K562 (cell line): ENCODE results near the gene CFAP70. TPM values are rescaled to one million over a fixed set of nuclear protein-coding genes. Genes with fewer than 3 reads are reported as not detected.

Experiments used
- ATAC-seq: fragments of 200-7000 bp; cut with Tn5 transposase; 3 replicates; pipeline ENCODE4 v1.9.1; 2020; ENCODE audit warnings: moderate library complexity
- BruUV-seq: library from RNA; stranded (reverse); fragments of 400-500 nt; replicated peaks from 2 replicates; lab custom pipeline; 2021; lab: Mats Ljungman, UMichigan
- CTCF ChIA-PET: fragments of 300-600 bp; formaldehyde crosslinking; extraction: SDS; loops from one replicate; lab custom pipeline; 2021; ENCODE audit warnings: low intra/inter-chr PET ratio; lab: Yijun Ruan, JAX
- POLR2A ChIA-PET: fragments of 300-600, 350-650 bp; sonication (Branson Sonifier 250); formaldehyde crosslinking; extraction: SDS; loops from one replicate; lab custom pipeline; 2021; ENCODE audit warnings: antibody characterized with exemption, inconsistent platforms; lab: Yijun Ruan, JAX
- DNase-seq, 4 experiments: peaks; one replicate each; pipeline versions ENCODE4 v3.0.0 to v3.0.0-alpha.2; 2011 to 2018; ENCODE audit warnings: low spot score in 3 of 4, mixed read lengths in 3 of 4; ENCODE audit errors: extremely low read depth in 1 of 4
- FAIRE-seq: peaks from 2 replicates; lab custom pipeline; 2011; peaks lifted over from hg19 to GRCh38; lab: Jason Lieb, UNC
- H2AFZ ChIP-seq: 2 replicates; pipeline ENCODE4 v1.6.0; 2011; ENCODE audit warnings: low read depth, low read length, control low read depth, inconsistent platforms
- H3K27ac ChIP-seq: fragments of 200-600 bp; 3 replicates; pipeline ENCODE4 v1.8.0; 2011; ENCODE audit warnings: low read depth, mild to moderate bottlenecking, control low read depth, inconsistent platforms, low read length, moderate library complexity, mixed read lengths; ENCODE audit errors: extremely low read depth
- H3K27me3 ChIP-seq, 2 experiments: fragments of 300-600 bp in 1 of 2; 2 replicates in 1 of 2; 3 replicates in 1 of 2; pipeline versions ENCODE4 v1.6.0 to v1.8.0; 2011; ENCODE audit warnings: inconsistent platforms in 2 of 2, low read length in 2 of 2, mild to moderate bottlenecking in 1 of 2, mixed read lengths in 1 of 2, moderate library complexity in 1 of 2; ENCODE audit not compliant: control insufficient read depth in 2 of 2, insufficient read depth in 2 of 2
- H3K36me3 ChIP-seq: fragments of 300-600 bp; 3 replicates; pipeline ENCODE4 v1.8.0; 2011; ENCODE audit warnings: mild to moderate bottlenecking, low read length, inconsistent platforms; ENCODE audit not compliant: control insufficient read depth, insufficient read depth
- H3K4me1 ChIP-seq, 2 experiments: fragments of 200-600 bp in 1 of 2; replicated peaks in 1 of 2; 2 replicates in 1 of 2; 3 replicates in 1 of 2; pipeline versions ENCODE4 v1.5.1 to v1.8.0; 2011; ENCODE audit warnings: inconsistent platforms in 2 of 2, low read length in 2 of 2, mild to moderate bottlenecking in 1 of 2, mixed read lengths in 1 of 2, moderate library complexity in 1 of 2; ENCODE audit not compliant: control insufficient read depth in 2 of 2, insufficient read depth in 2 of 2
- H3K4me2 ChIP-seq: 2 replicates; pipeline ENCODE4 v1.6.1; 2011; ENCODE audit warnings: low read length, control low read depth, inconsistent platforms, mixed read lengths; ENCODE audit not compliant: insufficient read depth
- H3K4me3 ChIP-seq: fragments of 200-600 bp; sonication (generic), shearing (Covaris generic); 2 replicates; pipeline ENCODE4 v1.5.1; 2016; ENCODE audit warnings: control low read depth, inconsistent platforms
- H3K79me2 ChIP-seq: fragments of 200-600 bp; 3 replicates; pipeline ENCODE4 v1.8.0; 2011; ENCODE audit warnings: low read length, inconsistent platforms; ENCODE audit not compliant: control insufficient read depth, insufficient read depth
- H3K9ac ChIP-seq, 2 experiments: 2 replicates each; pipeline versions ENCODE4 v1.6.0 to v1.6.1; 2011; ENCODE audit warnings: low read depth in 2 of 2, low read length in 2 of 2, control low read depth in 1 of 2, inconsistent platforms in 1 of 2, mild to moderate bottlenecking in 1 of 2, mixed read lengths in 1 of 2; ENCODE audit not compliant: insufficient read depth in 1 of 2
- H3K9me1 ChIP-seq: one replicate; pipeline ENCODE4 v1.6.0; 2011; ENCODE audit warnings: inconsistent platforms, mild to moderate bottlenecking, low read length, moderate library complexity; ENCODE audit not compliant: control insufficient read depth, insufficient read depth
- H3K9me3 ChIP-seq: replicated peaks from 2 replicates; pipeline ENCODE4 v1.5.1; 2011; ENCODE audit warnings: low read depth, low read length, inconsistent platforms; ENCODE audit not compliant: control insufficient read depth, insufficient read depth
- H4K20me1 ChIP-seq: replicated peaks from 2 replicates; pipeline ENCODE4 v1.6.1; 2011; ENCODE audit warnings: low read length, inconsistent platforms, mixed read lengths; ENCODE audit not compliant: control insufficient read depth, insufficient read depth
- C11orf30 ChIP-seq: fragments of 450-650 bp; IDR thresholded peaks from 2 replicates; pipeline ENCODE4 v1.6.1; 2016; ENCODE audit warnings: low read depth, mild to moderate bottlenecking
- CHCHD3 ChIP-seq: fragments of 250-450 bp; sonication (Bioruptor Pico); IDR thresholded peaks from 2 replicates; pipeline ENCODE4 v2.1.2; 2022; ENCODE audit warnings: mild to moderate bottlenecking
- DIDO1 ChIP-seq: fragments of 450-650 bp; IDR thresholded peaks from 2 replicates; pipeline ENCODE4 v1.6.1; 2016; ENCODE audit warnings: low read depth, missing biosample characterization, missing genetic modification characterization
- E2F1 ChIP-seq: sonication (generic); formaldehyde crosslinking; IDR thresholded peaks from 2 replicates; pipeline ENCODE4 v1.8.1; 2023; ENCODE audit warnings: mild to moderate bottlenecking, missing genetic modification reagents, moderate library complexity
- E2F5 ChIP-seq: sonication (generic); formaldehyde crosslinking; IDR thresholded peaks from 2 replicates; pipeline ENCODE4 v1.8.0; 2022; ENCODE audit warnings: mild to moderate bottlenecking, missing genetic modification reagents
- EWSR1 ChIP-seq: fragments of 450-650 bp; IDR thresholded peaks from 2 replicates; pipeline ENCODE4 v1.6.1; 2018; ENCODE audit warnings: borderline replicate concordance, mild to moderate bottlenecking, low read depth, moderate library complexity; ENCODE audit not compliant: partially characterized antibody
- FUS ChIP-seq: fragments of 200-400 bp; formaldehyde crosslinking; optimal IDR thresholded peaks from 2 replicates; pipeline ENCODE3; 2017; ENCODE audit warnings: low read depth, low read length
- HMG20B ChIP-seq: fragments of 250-450 bp; sonication (Bioruptor Pico); IDR thresholded peaks from 2 replicates; pipeline ENCODE4 v1.5.0; 2021; ENCODE audit warnings: mild to moderate bottlenecking
- IRF1 ChIP-seq: sonication (generic); formaldehyde crosslinking; IDR thresholded peaks from 2 replicates; pipeline ENCODE4 v1.8.0; 2022; ENCODE audit warnings: missing genetic modification reagents, mild to moderate bottlenecking, borderline replicate concordance
- POLR2AphosphoS2 ChIP-seq: IDR thresholded peaks from 2 replicates; pipeline ENCODE4 v1.6.1; 2012; ENCODE audit warnings: low read length, improper control_type of control experiment
- PRPF4 ChIP-seq: fragments of 200-400 bp; formaldehyde crosslinking; IDR thresholded peaks from one replicate; pipeline ENCODE4 v1.6.1; 2017; ENCODE audit warnings: low read length, low read depth, mild to moderate bottlenecking; ENCODE audit not compliant: insufficient read depth, poor library complexity, severe bottlenecking
- RBBP5 ChIP-seq: fragments of 200-600 bp; sonication (generic); IDR thresholded peaks from 2 replicates; pipeline ENCODE4 v1.6.1; 2012; ENCODE audit warnings: borderline replicate concordance, mild to moderate bottlenecking, low read length, control low read depth, inconsistent platforms; ENCODE audit not compliant: insufficient read depth, poor library complexity, severe bottlenecking
- SREBF2 ChIP-seq: sonication (generic); formaldehyde crosslinking; IDR thresholded peaks from 2 replicates; pipeline ENCODE4 v1.4.0; 2020; ENCODE audit warnings: mild to moderate bottlenecking, missing genetic modification reagents
- TGIF2 ChIP-seq: sonication (generic); formaldehyde crosslinking; IDR thresholded peaks from 2 replicates; pipeline ENCODE4 v1.8.1; 2022; ENCODE audit warnings: mild to moderate bottlenecking, missing genetic modification reagents, moderate library complexity
- TSC22D4 ChIP-seq: fragments of 450-650 bp; IDR thresholded peaks from 2 replicates; pipeline ENCODE4 v1.6.1; 2016; ENCODE audit warnings: missing genetic modification characterization, missing biosample characterization, control low read depth
- ZEB2 ChIP-seq: fragments of 450-650 bp; IDR thresholded peaks from 2 replicates; pipeline ENCODE4 v1.6.1; 2016
- WGBS: fragments of 100-300 bp; shearing (Covaris generic); methylation state at CpG from one replicate; pipeline ENCODE4 v1.1.6; 2016; ENCODE audit warnings: low coverage, mixed read lengths; ENCODE audit not compliant: insufficient coverage; ENCODE audit errors: missing lambda C conversion rate; 5-methylcytosine and 5-hydroxymethylcytosine counted together
- in situ Hi-C: fragments of 300-500 bp; cut with MboI; formaldehyde crosslinking; loops from 4 replicates; pipeline ENCODE4 v1.15.0; 2018; ENCODE audit warnings: inconsistent platforms, mixed read lengths
- intact Hi-C: fragments of 100-400 bp; cut with micrococcal nuclease; formaldehyde crosslinking; loops from 2 replicates; pipeline ENCODE4 v1.14.2; 2022
- polyA plus RNA-seq, 8 experiments: library from polyadenylated mRNA; depleted of rRNA in 4 of 8; stranded (reverse) in 5 of 8; unstranded in 3 of 8; fragments of >200 nt; fragmentation: Nextera tagmentation in 2 of 8; fragmentation: Illumina TruSeq in 1 of 8; extraction: Ambion mirVana in 2 of 8; extraction: Trizol in 1 of 8; gene quantifications; 2 replicates each; pipeline versions ENCODE4 v1.2.1 to v1.2.3, GENCODE V29; 2011 to 2014; ENCODE audit warnings: inconsistent platforms in 1 of 8, missing spikeins in 1 of 8
- total RNA-seq, 7 experiments: library from RNA; depleted of rRNA in 6 of 7; stranded (reverse); fragments of >200 nt in 6 of 7; fragmentation: Illumina TruSeq in 2 of 7; extraction: Trizol in 2 of 7; gene quantifications; 2 replicates each; pipeline versions ENCODE4 v1.2.1 to v1.2.3, GENCODE V29; 2011 to 2021; ENCODE audit warnings: low replicate concordance in 1 of 7

Gene CFAP70
- total and polyA plus RNA-seq, 9 of the 15 experiments (the other 6 are each of a cell fraction or from before 2014, with no cell fraction given), result 0.27 to 1.6 (median 0.86) TPM

GRCh38 chr10:73238990-73239566, 119.6 kb downstream of the CFAP70 start:
- Histone ChIP-seq H3K4me1 (peaks cover 0 to 17% of the 10 kb centered on the region in 2 experiments; a peak in 3 of 5 replicates), H3K27ac (no peak overlapping the region), H3K9me3 (no peaks in the 10 kb centered on the region), H3K4me2 (no peak overlapping the region), H3K79me2 (peaks cover 53% of the 10 kb centered on the region), H3K36me3 (peaks cover 96% of the 10 kb centered on the region), H4K20me1 (peaks cover 7% of the 10 kb centered on the region; the same call in 1 of the 2 replicates), H2AFZ (no peak overlapping the region), H3K9ac (no peak overlapping the region), H3K9me1 (no peaks in the 10 kb centered on the region), H3K4me3 (no peak overlapping the region), H3K27me3 (no peaks in the 10 kb centered on the region)
- DNase-seq (no peak), FAIRE-seq (no peak), ATAC-seq (no peak)
- ChIA-PET POLR2A (interaction anchor here (1.1 to 6.3 kb wide), 5 partner anchors 7 to 171 kb away, joined by 3 to 66 read pairs (median 4); partner anchors contain the start of gene DNAJC9), CTCF (no interaction called here)
- intact Hi-C loops, result no loop called here
- no TSS peak for BruUV-seq
- in situ Hi-C loops, result no loop called here
- 91% methylated on average over 5 of the region's 5 CpGs for WGBS
- TF ChIP-seq PRPF4, result no peak
- peak; percentile 22 for TF ChIP-seq FUS
- TF ChIP-seq E2F1 (CRISPR knock-in tag), result no peak
- TF ChIP-seq TGIF2, result no peak
- TF ChIP-seq C11orf30, result no peak
- no peak for TF ChIP-seq RBBP5
- TF ChIP-seq IRF1, result no peak
- no peak for TF ChIP-seq SREBF2
- no peak for TF ChIP-seq CHCHD3 (CRISPR knock-in tag)
- TF ChIP-seq POLR2AphosphoS2, result 0 out of 2 replicates have a peak, but pooled peaks have one; percentile 23
- TF ChIP-seq TSC22D4 (tag), result no peak
- no peak for TF ChIP-seq ZEB2
- TF ChIP-seq DIDO1 (tag), result no peak
- TF ChIP-seq E2F5 (CRISPR knock-in tag), result no peak
- TF ChIP-seq EWSR1, result no peak
- no peak for TF ChIP-seq HMG20B (CRISPR knock-in tag)
